Measurements from ENCODE around the gene CACNA1A.

GRCh38 chr19:13294812-13295567, 211.3 kb downstream of the CACNA1A start:
- TF ChIP-seq CTCF (IDR thresholded peaks at IDR 0.05), result no peak
- no peak for TF ChIP-seq POLR2A (IDR thresholded peaks at IDR 0.05)
